ENCODE data around the gene CNTNAP2. TPM values are rescaled to one million over a fixed set of nuclear protein-coding genes. Genes with fewer than 3 reads are reported as not detected.

CNTNAP2 gene
- total RNA-seq, 1 experiment from 2014 or later, result 0.03 TPM

GRCh38 chr7:147249956-147250355 lies 1133.4 kb downstream of the CNTNAP2 start:
- no TSS peak for BruUV-seq (replicated peaks)
- H3K4me1 ChIP-seq (ENCODE audit: control insufficient read depth, insufficient read depth, low read length), result no peaks in the 10 kb centered on the region
- H3K27me3 ChIP-seq (ENCODE audit: control insufficient read depth, insufficient read depth, low read length), result no peaks in the 10 kb centered on the region
- DNase-seq (ENCODE audit: low read depth, low spot score) (no peak), ATAC-seq (no peak)
- POLR2A ChIA-PET, result no interaction called here
- intact Hi-C loops (cut with micrococcal nuclease; ENCODE audit: unreplicated experiment), result loop anchor here (10.0 kb wide), 2 partner anchors 835 to 895 kb away; no protein-coding TSS in a partner anchor
- TF ChIP-seq REST (IDR thresholded peaks at IDR 0.05; ENCODE audit: insufficient read depth in 1 of 2, low read depth in 2 of 2, low read length in 1 of 2) (no peak), CTCF (IDR thresholded peaks at IDR 0.05) (no peak)
- H3K4me3 ChIP-seq (ENCODE audit: low read depth in 2 of 2, low read length in 2 of 2), result no peak overlapping the region
- CTCF ChIA-PET, result no interaction called here
- H3K27ac ChIP-seq (ENCODE audit: low read length), result no peak overlapping the region
- in situ Hi-C loops (cut with HindIII; ENCODE audit: low pct_unique_long_range_greater_than_20kb, low sequenced_read_pairs), result no loop called here
- no peaks in the 10 kb centered on the region for H3K9me3 ChIP-seq (ENCODE audit: control insufficient read depth, insufficient read depth, low read depth, low read length)
- no peaks in the 10 kb centered on the region for H3K36me3 ChIP-seq (ENCODE audit: control insufficient read depth, insufficient read depth, low read length)

GRCh38 chr7:147251751-147252325 lies 1135.2 kb downstream of the CNTNAP2 start:
- in situ Hi-C loops (cut with HindIII; ENCODE audit: low pct_unique_long_range_greater_than_20kb, low sequenced_read_pairs) (no loop called here), intact Hi-C loops (cut with micrococcal nuclease; ENCODE audit: unreplicated experiment) (no loop called here)

More at GRCh38 chr7:147251751-147252325, 1135.2 kb downstream of the CNTNAP2 start:
- Histone ChIP-seq H3K27me3 (ENCODE audit: control insufficient read depth, insufficient read depth, low read length) (no peaks in the 10 kb centered on the region), H3K4me3 (ENCODE audit: low read depth in 2 of 2, low read length in 2 of 2) (no peak overlapping the region), H3K36me3 (ENCODE audit: control insufficient read depth, insufficient read depth, low read length) (no peaks in the 10 kb centered on the region), H3K27ac (ENCODE audit: low read length) (no peak overlapping the region), H3K4me1 (ENCODE audit: control insufficient read depth, insufficient read depth, low read length) (no peaks in the 10 kb centered on the region), H3K9me3 (ENCODE audit: control insufficient read depth, insufficient read depth, low read depth, low read length) (no peaks in the 10 kb centered on the region)
- TF ChIP-seq POLR2AphosphoS5 (IDR thresholded peaks at IDR 0.05; ENCODE audit: low read depth, low read length), result no peak
- TF ChIP-seq TCF7L2 (IDR thresholded peaks at IDR 0.05; ENCODE audit: low read depth, low read length), result no peak
- TF ChIP-seq CTCF (IDR thresholded peaks at IDR 0.05), result no peak
- TF ChIP-seq REST (IDR thresholded peaks at IDR 0.05; ENCODE audit: insufficient read depth in 1 of 2, low read depth in 2 of 2, low read length in 1 of 2), result no peak
- no peak for TF ChIP-seq SIN3A (IDR thresholded peaks at IDR 0.05; ENCODE audit: borderline replicate concordance, insufficient read depth, low read depth, low read length)
- DNase-seq (ENCODE audit: low read depth, low spot score) (no peak), ATAC-seq (no peak)
- CTCF ChIA-PET, result no interaction called here
- no TSS peak for BruUV-seq (replicated peaks)
- POLR2A ChIA-PET, result no interaction called here
